ENCODE data around the gene ASPSCR1.

Gene ASPSCR1

DNA sequence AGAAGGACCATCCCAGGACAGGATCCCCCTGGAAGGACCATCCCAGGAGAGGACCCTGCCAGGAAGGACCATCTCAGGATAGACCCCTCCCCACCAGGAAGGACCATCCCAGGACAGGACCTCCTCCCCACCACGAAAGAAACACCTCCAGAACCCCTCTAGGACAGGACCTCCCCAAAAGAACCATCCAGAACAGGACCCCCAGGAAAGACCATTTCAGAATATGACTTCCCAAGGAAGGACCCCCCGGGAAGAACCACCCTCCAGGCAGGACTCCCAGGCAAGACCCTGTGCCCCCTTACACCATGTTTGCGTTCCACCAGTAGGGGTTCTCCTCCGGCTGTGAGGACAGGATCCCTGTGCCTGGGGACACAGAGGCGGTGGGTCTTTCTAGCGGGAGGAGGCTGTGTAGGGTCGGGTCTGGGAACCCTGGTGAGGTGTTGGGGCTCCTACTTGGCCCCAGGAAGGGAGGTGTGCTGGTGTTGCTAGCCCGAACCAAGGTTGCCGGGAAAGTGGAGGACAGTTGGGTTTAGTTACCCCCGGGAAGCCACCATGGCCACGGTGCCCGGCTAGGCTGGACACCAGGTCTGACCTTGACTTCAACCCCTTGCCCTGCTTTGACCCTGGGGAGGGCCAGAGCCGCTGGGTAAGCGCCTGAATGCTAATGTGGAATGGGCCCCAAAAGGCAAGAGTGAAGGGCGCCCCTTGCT lies 18.6 kb upstream of the ASPSCR1 start:
- H3K27ac ChIP-seq, result no peak overlapping the region
- TF ChIP-seq, protein P1, sequence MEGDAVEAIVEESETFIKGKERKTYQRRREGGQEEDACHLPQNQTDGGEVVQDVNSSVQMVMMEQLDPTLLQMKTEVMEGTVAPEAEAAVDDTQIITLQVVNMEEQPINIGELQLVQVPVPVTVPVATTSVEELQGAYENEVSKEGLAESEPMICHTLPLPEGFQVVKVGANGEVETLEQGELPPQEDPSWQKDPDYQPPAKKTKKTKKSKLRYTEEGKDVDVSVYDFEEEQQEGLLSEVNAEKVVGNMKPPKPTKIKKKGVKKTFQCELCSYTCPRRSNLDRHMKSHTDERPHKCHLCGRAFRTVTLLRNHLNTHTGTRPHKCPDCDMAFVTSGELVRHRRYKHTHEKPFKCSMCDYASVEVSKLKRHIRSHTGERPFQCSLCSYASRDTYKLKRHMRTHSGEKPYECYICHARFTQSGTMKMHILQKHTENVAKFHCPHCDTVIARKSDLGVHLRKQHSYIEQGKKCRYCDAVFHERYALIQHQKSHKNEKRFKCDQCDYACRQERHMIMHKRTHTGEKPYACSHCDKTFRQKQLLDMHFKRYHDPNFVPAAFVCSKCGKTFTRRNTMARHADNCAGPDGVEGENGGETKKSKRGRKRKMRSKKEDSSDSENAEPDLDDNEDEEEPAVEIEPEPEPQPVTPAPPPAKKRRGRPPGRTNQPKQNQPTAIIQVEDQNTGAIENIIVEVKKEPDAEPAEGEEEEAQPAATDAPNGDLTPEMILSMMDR (IDR thresholded peaks at IDR 0.05), result no peak
- no peak for DNase-seq (ENCODE audit: low spot score)
- no peak overlapping the region for H3K4me3 ChIP-seq

DNA sequence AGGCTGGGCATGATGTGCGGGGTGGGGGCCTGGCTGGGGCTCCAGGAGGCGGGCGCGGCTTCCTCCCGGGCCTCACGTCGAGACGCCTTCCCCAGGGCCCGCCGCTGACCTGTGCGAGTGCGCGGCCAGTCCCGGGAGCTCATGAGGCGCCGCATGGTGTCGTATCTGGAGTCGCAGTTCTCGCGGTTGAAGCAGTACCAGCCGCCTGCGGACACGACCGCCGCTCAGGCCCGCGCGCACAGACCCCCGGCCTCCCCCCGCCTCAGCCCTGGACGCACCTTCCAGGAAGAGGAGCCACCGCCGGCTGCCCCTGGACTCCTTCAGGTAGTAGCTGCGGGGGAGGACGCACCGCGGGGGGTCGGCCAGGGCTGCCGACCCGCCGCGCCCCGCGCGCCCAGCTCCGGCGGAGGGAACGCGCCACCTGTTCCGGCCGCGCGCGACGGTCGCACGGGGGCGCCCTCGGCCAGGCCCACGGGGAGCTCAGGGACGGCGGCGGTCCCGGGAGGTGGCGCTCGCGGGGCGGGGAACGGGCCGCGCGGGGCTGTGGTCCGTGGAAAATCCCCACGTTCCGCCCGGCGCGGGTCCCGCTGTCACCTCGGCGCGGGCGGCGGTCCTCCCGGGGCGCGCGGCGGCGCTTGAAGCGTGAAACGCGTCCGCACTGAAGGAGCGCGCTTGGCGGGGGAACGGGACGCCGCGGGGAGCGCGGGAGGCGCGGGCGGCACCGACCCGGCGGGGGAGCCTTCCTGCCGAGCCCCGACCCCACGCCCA lies 17.9 kb upstream of the ASPSCR1 start:
- no peak for DNase-seq (ENCODE audit: low spot score)

DNA sequence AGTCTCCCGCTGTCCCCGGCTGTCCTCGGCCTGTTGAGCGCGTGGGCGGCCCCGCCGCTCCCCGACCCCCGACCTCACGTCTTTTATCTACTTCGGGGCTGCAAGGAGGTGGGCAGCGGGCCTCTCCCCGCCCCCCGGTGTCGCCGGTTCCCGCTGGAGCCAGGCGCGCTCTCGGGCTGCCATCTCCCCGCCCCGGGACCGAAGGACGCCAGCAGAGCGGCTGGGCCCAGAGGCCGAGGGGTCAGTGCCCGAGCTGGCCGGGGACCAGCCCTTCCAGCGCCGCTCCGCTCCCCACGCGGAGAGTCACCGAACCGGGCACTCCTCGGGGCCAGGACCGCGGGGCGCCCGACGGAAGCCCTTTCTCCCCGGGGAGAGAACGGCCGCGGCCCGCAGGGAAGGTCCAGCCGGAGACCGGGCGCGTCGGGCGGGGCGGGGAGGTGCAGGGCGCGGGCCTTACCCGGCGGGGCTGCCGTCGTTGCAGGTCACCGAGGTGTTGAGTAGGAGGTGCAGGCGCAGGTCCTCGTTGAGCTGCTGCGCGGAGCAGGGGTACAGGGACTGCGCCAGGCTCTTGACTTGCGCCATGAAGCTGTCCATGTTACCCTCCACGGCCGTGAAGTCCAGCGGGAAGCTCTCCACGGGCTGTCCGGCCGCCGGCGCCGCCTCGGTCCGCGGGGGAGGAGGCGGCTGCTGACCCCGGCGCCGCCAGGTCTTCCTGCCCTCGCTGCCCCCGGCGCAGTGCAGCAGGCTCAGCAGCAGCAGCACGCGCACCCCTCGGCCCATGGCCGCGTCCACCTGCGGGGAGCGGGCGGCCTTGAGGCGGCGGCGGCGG lies 17.1 kb upstream of the ASPSCR1 start:
- Histone ChIP-seq H3K4me3 (peak overlapping the region; percentile 64), H3K27ac (no peak overlapping the region)

More for the DNA sequence above, 17.9 kb upstream of the ASPSCR1 start:
- Histone ChIP-seq H3K4me3 (peak overlapping the region; percentile 64), H3K27ac (no peak overlapping the region)
- TF ChIP-seq, protein P1 (IDR thresholded peaks at IDR 0.05), result peak; percentile 80

DNA sequence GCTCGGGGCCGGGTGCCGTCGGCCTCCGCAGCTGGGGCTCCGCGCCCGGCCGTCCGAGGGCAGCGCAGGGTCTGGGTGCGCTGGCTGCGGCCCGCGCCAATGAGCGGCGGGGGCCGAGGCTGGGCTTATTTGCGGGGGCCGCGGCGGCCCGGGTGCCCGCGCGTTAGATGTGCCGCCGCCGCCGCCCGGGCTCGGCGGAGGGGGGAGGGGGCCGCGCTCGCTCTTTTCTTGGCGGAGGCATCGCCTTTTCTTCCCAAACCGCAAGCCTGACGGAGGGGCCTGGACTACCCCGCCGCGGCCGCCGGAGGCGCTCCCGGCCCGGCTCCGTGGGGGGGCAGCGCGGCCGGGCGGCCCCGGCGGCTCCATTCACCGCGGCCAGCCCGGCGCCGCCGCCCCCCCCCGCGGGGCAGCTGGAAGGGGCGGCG lies 16.3 kb upstream of the ASPSCR1 start, which contains the start of gene NOTUM:
TSS of gene NOTUM (minus strand) at position 101 of the 425 bp plus-strand sequence. CDS start 278 bp downstream, outside the sequence.
- TF ChIP-seq, protein P1 (IDR thresholded peaks at IDR 0.05), result no peak
- H3K4me3 ChIP-seq, result peak within 1 kb of the TSS; percentile 64
- no peak for DNase-seq (ENCODE audit: low spot score)
- no peak within 1 kb of the TSS for H3K27ac ChIP-seq

More for the DNA sequence above, 17.1 kb upstream of the ASPSCR1 start:
- TF ChIP-seq, protein P1 (IDR thresholded peaks at IDR 0.05), result no peak
- no peak for DNase-seq (ENCODE audit: low spot score)

DNA sequence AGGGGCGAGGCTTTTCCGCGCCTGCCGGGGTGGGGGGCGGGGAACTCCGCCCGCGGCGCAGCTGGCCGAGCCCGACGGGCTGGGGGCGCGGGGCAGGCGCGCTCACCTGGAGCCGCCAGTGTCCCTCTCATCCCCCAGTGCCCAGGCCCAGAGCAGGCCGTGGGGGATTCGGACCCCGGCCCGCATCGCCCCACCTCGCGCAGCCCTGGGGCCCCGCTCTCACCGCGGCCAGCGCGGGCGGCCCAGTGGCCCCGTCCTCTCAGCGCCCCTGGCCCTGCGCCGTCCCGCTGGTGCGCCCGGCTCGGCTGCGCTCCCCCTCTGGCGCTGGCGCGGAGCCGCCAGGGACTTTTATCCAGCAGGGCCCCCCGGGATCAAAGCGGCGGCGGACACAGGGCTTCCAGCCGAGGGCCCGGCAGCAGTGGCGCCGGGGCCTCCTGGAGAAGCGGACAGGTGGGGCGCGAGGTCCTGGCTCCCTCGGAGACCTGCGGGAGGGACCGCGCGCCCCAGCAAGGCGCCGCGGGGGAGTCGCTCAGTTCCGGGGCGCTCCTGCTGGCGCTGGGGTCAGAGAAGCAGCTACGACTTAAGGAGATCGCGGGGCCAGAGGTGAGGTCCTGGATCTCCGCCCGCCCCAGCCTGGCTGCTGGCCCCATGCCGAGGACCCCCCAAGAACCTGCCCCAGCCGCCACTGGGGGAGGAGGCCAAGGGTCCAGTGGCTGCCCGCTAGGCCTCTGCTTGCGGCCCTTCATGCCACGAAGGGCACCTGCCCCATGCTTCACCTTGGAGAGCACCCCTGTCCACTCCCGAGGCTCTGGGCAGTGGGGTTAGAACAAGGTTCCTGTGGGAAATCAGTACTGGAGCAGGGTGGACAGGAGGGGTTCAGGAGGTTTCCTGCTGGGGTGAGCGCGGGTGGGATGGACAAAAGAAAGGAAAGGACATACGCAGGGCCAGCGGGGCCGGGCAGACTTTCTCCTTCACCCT lies 15.6 kb upstream of the ASPSCR1 start:
- H3K27ac ChIP-seq, result no peak overlapping the region
- H3K4me3 ChIP-seq, result peak overlapping the region; percentile 64
- TF ChIP-seq, protein P1 (IDR thresholded peaks at IDR 0.05), result no peak
- DNase-seq (ENCODE audit: low spot score), result no peak
